Amniotic stem cell (primary cell): ENCODE results near the gene NINJ2.

Experiments used
- DNase-seq: peaks from one replicate; lab custom pipeline; 2025; lab: John Stamatoyannopoulos, UW

Gene NINJ2

DNA sequence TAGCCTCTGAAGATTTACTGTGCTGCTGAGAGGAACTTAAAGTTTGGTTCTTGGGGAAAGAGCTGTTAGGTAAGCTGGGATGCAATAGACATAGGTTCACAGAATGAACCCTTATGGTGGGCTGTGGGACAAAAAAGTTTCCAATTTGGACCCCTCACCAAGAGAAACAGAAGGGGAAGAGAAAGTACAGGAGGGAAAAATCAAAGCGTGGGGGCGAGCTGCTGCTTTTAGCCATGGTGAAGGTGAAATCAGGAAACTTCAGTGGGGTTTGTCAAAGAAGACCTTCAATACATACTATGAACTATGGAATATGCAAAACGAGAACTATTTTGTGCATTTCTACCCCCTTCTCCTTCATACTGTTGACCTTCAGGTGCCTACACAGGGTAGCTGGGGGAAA lies 10.6 kb upstream of the NINJ2 start:
- no peak for DNase-seq

DNA sequence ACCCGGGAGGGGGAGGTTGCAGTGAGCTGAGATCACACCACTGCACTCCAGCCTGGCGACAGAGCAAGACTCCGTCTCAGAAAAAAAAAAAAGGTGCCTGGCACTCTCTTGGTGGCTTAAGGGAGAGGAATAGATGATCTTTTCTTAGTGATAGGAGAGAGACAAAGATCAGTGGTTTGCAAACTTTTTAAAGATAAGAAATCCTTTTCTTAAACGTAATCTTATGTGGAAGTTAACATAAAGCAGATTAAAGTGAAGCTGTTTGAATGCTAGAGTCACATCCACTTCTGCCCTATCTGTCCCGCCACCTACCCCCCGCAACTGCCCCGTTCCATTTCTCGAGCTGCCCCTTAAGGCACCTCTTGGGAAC lies 6.3 kb upstream of the NINJ2 start:
- no peak for DNase-seq

DNA sequence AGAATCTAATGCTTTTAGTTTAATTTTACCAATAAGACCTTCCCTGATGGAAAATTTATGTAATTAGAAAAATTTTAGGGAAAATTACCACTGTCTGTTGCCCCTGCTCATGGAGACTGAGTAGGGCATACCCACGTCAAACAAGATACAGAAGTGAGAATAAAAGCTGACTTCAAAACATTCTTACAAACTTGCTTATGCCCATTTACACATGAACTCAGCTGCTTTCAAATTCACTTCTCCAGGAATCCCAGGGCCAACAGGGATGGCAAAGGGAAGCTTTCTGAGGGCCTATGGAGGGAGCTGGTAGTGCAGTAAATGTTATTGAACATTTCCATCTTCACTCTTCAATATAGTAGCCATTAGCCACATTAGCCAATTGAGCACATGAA lies 4.8 kb upstream of the NINJ2 start:
- no peak for DNase-seq

DNA sequence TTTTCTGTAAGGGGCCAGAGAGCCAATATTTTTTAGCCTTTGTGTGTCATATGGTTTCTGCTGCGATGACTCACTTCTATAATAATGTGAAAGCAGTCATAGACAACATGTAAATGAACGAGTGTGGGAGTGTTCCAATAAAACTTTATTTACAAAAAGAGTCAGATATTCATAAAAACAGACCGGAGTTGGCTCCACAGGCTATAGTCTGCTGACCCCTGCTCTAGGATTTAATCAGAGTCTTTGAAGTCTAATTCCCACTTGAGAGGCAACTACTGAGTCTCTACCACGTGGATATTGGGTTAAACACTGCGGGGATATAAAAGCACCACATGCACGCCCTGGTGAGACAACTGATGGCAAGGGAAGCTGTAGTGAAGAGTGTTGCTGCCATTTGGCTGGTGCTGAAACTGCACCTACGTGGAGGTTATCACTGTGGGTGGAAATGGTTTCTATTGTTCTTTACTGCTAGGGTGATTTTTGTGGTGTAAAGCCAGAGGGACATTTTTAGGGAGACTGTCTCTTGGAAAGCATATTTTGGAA lies 3.6 kb upstream of the NINJ2 start:
- DNase-seq, result no peak

DNA sequence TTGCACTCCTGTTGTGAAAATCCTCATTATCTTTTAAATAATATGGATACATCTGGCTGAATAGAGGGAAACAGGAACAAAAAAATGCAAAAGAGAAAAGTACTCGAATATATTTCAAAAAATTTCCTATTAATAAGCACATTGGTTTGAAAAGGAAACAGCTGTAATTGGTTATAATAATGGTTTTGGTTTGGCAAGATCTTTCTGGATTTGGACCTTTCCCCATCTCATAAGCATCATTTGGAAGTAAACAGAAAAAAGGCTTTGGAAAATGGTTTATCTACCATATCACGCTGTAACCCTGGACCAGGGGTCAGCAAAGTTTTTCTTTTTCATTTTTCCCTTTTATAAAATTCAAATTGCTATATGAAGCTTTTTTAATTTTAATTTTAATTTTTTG lies 2.8 kb upstream of the NINJ2 start:
- no peak for DNase-seq

DNA sequence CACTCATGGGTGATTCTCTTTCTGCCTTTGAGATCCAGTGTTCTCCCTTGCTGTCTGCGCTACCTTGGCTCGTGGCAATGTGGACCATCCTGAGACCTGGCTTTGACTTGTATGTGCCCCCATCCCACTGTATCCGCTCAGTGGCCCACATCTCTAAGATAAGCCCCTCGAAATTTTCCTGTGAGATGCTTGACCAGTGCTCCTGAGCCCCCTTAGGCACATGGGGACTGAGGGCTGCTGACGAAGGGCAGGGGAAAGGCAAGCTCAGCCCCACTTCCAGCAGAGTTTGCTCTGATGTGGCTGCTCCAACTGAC lies 1.5 kb upstream of the NINJ2 start:
- DNase-seq, result no peak

DNA sequence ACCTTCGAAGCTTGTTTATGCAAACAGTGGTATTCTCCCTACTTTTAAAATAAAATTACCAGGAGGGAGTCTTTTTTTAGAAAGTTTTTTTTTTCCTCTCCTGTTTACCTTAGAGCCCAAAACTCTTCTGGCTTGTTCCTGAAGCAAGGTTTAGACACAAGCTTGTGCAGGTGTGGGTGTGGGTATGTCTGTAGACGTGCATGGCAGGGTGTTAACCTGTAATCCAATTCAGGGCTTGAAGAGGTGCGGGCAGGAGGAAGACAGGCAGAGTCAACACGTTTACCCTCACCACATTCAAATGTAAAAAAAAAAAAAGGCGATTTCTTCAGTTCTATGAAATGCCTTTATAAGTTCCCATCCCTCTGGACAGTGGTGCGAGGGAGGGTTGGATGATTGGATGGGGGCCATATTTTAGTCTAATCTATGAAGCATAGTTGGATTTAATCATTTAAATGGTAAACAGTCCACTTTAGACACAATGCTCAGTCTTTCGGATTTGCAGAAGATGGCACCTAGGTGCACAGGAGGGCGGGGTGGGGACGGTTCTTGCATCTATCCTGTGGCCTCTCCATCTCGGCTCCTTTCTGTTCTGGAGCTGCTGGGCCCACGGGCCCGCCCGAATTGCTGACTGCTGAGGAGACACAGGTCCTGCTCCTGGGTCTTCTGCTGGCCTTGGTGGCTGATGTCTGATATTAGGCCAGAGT lies 982 bp upstream of the NINJ2 start:
- DNase-seq, result no peak

DNA sequence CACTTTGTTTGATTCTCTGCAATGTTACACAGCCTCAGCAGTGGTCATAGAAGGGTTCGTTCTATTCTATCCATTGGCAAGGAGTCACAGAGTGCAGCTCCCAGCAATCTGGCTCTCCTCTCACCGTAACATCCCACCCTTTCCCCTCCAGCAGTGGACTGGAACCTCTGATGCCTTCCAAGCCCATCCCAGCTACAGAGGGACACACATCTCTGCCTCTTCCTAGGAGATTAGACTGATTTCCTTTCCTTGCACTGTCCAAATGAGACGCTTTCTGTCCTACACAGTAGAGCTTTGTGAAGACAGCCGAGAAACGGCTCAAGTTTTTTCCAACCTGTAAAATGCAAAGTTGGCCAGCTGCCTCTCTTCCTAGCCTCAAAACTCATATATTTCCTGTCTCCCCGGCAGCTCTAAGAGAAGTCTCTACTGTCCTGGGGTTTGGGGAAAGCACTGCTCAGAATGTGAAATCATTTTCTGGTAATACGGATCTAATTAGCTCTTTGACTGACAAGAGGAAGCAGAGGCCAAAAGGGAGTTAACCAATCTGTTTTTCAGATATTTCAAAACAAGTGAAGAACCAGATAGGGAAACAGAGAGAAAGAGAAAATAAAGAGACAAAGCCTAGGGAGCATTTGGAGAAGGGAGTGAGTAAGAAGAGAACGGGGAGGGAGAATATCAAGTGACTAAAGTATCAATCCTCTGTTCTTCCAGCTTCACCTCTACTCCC lies 516 bp downstream of the NINJ2 start:
- no peak for DNase-seq

DNA sequence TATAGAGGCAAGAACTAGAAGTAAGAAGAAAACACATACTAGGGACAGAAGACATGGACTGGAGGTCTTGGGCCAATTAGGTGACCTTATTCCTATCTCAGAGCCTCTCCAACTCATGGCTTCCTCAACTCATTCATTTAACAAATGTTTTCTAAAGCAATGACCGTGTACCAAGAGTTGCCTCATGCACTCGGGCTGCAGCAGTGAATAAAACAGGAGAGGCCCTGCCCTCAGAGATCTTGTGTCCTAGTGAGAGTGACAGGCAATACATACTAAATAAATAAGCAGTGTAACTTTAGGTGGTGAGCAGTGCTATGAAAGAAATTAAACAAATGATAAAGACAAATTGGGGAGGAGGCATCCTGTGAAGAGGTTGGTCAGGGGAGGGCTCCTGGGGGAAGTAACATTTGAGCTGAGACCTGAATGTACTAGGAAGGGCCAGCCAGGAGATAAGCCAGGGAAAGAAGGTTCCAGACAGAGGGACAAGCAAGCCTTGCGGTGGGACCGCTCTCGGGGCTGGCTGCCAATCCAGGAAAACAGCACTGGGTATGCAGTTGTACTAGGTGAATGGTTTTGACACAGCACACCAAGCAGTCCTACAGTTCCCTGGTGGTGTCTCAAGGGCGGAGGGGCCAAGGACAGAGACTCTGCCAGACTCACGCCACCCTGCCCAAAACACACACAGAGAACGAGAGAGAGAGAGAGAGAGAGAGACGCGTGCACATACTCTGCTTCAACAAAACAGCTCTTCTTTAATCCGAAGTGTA lies 1.3 kb downstream of the NINJ2 start:
- no peak for DNase-seq

DNA sequence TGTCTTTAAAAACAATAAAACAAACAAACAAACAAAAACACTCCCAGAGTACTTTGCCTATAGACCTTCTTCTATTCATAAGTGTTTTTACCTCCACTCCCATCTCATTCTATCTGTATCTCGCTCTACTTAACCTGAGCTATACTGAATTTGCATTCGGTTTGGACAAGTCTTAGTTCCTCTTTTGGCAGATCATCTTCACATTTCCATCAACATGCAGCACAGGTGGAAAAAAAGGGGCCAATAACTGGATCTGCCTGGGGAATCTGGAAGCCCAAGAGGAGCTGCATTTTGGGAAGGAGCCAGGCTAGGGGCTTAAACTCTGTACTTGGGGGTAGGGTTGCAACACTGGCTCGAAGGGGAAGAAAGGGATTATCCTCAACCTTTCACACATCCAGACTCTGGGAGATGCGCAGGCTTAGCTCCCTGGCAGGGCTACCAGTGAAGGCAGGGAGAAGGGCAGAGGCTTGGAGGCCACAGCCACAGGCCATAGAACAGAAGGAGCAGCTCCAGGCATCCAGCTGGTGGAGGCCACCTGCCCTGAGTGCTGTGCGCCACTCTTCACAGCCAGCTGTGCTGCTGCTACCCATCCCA lies 4.1 kb downstream of the NINJ2 start:
- DNase-seq, result no peak

DNA sequence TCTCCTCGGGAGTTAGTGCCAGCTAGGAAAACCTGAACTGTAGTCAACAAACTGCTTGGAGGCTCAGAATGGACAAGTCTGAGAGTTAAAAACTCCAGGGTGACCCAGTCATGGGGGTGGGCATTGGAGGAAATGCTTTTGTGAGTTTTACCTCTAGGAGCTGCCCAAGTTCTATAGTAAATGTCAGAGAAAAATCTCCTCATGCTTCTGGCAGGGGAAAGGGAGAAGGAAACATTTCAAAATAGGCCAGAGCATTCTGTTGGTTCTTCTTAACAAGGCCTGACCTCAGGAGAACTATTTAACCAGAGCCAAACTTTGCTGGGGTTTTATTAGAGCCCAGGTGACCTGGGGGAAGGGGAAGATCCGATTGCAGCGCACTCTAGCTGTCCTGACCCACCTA lies 12.3 kb downstream of the NINJ2 start:
- DNase-seq, result no peak

DNA sequence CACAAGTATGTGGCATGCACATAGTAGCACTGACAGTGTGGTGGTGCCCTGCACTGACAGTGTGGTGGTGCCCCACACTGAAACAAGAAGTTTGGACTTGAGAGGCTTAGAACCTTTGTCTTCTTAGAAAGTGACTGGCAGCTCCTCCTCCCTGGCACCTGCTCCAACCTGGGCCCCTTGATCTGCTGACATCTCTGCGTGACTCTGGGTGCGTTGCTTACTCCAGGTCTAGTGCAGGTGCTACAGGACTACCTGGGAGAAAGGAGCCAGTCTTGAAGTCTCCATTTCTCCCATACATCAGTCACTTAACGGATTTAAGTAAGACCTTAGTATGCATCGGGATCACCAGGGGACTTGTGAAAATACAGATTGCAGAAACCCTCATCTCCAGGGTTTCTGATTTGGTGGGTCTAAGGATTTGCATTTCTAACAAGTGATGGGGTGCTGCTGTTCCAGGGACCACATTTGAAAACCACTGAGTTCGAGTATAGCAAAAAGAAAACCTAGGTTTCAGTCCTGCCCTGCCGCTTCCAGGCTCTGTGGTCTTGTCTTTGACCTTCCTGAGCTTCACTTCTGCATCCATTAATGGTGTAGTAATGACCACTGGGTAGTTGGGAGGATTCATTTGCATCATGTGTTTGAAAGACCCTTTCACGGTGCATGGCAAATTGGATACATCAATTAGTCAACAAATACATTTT lies 15.7 kb downstream of the NINJ2 start:
- DNase-seq, result no peak

DNA sequence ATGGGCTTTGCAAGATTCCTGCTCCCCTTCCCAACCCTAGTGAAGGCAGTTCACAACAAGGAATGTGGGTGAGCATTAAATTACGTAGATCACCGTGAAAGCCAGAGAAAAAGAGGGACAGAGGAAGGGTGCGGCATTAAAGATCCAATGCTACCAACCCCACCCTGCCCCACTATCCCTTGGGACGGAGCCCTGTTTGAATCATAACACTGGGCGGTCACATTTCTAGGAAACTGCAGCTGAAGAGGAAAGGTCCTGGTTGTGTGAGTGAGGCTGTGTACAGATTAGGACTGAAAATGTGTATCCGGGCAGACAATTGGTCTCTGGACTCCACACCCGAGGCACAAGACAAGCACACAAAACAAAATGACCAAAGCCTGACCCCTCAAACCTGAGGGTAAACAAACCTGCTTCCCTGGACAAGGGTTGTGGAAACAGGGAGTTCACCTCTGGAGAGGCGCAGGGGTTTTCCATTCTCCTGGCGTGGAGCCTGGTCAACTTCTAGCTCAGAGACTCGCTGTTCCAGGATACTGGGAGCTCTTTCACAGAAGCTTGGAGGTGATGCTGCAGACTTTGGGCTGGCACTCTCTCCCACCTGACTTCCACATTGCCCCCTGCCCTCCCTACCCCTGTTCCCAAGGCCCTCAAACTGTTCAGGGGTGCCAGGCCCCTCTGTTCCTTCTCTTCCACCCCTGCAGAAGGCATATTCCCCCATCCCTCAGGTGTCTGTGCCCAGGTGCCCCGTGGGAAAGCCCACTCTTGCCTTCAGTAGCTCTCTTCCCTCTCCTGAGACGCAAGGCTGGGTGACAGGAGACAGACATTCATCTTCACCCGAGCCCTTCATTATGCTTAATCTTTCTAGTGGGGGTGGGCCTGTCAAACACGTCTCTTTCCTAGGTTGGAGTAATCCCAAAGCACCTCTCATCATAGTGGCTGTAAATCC lies 16.5 kb downstream of the NINJ2 start:
- DNase-seq, result no peak

DNA sequence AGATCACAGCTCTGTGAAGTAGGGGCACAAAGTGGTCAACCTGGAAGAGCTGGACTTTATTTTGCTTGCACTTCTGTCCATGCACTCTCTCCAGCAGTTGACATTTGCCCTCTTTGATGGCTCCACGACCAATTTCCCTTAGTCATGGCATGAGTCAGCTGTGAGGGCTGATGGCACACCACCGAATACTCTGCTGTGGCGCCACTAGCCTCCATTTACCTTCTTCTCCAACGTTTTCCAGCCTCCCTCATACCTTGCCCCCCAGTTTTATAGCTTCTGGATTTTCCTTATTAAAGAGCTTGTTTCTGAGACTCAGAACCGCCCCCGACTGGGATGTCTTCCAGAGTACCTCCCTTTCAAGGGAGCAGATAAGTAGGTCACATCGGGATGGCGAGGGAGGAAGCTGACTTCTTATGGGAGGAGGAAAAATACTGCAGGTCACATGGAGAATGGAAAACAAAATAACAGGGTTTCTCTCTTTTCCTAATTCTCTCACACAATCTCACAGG lies 17.6 kb downstream of the NINJ2 start:
- DNase-seq, result no peak

DNA sequence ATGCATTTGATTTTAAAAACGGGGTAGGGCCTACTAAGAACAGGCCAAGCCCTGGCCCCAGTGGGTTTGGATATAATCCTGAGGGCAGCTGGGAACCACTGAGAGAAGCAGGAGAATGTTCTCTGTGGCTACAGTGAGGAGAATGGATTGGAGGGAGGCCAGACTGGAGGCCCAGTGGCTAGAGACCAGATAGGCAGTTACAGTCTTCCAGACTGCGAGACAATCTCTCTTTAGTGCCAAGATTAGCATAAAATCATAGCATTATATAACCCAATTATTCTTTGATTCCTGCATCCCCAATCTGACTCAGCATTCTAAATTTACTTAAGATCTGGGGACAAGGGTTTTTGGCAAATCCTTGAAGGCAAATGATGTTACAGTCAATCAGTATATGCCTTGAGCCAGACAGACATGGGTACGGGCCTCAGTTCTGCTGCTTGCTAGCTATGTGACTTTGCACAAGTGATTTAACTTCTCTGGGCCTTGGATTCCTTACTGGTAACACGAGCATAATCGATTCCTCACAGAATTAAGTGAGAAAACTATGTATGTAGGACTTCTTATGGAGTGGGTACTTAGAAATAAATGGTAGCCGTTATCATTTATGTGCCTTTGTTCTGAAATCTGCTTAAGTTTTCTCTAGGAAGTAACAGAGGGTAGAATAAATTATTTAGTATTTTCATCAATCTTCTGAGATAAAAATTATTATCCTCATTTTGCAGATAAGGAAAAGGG lies 18.3 kb downstream of the NINJ2 start:
- DNase-seq, result no peak

DNA sequence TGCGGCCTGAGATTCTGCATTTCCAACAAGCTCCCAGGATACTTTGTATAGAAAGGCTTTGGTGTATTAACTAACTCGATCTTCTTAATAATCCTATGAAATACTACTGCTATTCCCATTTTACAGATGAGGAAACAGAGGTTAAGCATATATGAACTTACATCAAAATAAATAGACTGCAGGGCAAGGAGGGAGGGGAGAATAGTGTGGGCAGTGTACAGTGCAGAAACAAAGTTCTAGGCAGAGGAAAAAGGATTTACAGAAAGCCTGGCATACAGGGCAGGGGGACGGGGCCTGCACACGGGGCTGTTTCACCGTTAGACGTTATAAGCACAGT lies 19.0 kb downstream of the NINJ2 start:
- DNase-seq, result no peak

DNA sequence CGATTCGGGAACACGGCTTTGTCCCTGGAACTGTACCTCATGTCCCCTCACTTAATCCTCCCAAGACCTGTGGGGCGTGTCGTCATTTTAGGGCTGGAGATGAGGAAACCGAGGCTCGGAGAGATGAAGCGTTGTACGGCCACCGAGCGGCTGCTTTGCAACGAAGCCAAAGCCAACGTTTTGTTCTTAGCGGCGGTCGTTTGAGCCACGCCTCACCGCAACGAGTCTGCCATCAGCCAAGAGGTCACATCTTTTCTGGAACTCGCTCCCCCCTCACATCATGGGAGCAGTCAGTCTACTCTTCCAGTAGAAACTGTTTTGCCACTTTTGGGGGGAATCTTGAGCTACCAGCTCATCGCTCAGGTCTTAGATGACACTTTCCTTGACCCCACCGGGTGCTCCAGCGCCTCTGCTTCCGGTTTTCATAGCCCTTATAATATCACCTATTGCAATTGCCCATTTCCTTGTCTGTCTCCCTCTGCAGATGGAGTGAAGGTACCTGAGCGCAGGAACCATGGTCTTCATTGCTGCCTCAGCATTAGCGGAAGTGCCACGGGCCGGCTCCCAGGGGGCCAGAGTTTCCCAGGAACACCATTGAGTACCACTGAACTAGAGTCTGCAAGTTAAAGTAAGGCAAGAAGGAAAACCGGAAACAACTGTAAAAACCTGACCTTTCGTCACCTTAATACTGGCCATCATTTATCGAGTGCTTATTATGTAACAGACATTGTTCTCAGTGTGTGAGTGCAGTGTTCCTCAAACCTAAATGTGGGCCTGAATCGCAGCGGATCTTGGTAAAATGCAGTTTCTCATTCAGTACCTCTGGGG lies 19.6 kb downstream of the NINJ2 start:
- no peak for DNase-seq

DNA sequence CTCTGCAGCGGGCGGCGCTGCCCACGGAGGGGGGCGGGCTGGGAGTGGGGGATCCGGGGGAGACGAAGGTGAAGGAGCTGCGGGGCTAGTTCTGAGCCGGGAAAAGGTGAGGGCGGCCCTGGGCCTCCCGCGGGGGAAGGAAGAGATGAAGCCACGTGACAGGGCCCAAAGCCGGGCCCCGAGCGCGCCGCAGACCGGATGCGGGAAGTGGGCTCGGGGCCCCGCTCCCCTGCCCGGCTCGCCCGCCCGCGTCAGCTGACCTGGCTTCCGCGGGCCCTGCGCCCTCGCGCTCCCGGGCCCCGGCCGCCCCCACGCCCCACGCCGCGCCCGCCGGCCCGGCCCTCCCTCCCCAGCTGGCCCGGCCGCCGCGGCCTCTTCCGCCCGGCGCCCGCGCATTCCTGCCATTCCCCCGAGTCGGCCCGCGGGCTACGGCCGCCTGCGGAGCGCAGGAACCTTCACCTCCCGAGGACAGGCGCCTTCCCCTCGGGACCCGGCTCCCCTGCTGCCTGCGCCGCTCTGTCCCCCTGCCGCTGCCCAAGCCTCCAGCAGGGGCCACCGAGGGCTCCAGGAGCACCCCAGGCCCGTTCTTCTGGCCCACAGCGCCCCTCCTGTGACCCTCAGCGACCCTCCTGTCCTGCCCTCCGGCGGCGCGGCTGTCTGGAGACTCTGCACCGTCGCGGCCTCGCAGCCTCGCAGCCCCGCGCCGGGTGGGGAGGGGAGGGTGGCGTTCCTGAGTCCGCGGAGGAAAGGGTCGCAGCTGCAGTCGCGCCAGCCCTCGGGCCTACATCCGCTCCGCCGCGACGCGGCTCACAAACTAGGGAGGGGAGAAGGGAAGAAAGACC lies 20.4 kb downstream of the NINJ2 start:
- DNase-seq, result no peak
